ENCODE data around the gene PELI2. TPM values are rescaled to one million over a fixed set of nuclear protein-coding genes. Genes with fewer than 3 reads are reported as not detected.

PELI2 gene, protein sequence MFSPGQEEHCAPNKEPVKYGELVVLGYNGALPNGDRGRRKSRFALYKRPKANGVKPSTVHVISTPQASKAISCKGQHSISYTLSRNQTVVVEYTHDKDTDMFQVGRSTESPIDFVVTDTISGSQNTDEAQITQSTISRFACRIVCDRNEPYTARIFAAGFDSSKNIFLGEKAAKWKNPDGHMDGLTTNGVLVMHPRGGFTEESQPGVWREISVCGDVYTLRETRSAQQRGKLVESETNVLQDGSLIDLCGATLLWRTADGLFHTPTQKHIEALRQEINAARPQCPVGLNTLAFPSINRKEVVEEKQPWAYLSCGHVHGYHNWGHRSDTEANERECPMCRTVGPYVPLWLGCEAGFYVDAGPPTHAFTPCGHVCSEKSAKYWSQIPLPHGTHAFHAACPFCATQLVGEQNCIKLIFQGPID
- total RNA-seq: 10 to 100 TPM; 12.2 to 22.7 TPM
- long read RNA-seq, full-length matches to known transcripts: 1 of 11 reads
- long read RNA-seq, partial matches to known transcripts: 6 of 11 reads
- long read RNA-seq, other reads (novel, unspliced or antisense): 4 of 11 reads

DNA sequence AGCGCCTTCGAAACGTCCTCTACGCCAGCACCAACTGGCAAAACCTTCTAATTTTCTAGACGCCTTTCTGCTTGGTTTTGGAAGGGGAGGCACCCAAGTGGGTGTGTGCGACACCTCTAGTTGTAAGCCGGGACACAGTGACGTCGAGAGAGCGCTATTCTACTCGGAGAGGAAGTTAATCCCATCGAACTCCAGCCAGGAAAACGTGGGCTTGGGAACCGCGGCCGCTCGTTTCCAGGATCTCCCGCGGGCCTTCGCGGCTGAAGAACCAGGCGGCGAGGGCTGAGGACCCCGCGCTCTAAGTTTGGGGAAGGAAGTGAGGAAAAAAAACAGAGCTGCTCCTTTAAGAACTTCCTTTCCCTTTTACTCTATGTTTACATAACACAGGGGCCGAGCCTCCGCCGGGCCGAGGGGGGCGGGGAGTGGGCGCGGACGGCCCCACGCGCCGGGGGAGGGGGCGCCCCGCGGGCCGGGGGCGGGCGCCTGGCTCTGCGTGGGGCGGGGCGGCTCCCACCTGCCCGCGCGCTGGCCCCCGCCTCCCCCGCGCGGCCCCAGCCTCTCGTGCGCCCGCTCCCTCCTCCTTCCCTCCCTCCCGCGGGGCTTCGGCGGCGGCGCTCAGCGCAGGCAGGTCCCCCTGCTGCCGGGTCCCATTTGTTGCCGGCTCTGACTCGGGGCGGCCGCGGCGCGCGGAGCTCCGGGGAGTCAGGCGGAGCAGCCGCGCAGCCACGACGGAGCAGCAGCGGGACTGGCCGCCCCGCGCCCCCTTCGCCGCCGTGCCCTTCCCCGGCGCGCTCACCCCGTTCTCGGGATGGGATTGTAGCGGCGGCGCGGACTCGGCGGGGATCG is at the start of gene PELI2:
TSS of gene PELI2 (plus strand) at position 647 of the 846 bp plus-strand sequence. CDS start 250 bp downstream, outside the sequence.
- peak; percentile 73 for ATAC-seq
- peak; percentile 72 to 78 for DNase-seq
- intact Hi-C loops (cut with DNase I, micrococcal nuclease): no loop called here

DNA sequence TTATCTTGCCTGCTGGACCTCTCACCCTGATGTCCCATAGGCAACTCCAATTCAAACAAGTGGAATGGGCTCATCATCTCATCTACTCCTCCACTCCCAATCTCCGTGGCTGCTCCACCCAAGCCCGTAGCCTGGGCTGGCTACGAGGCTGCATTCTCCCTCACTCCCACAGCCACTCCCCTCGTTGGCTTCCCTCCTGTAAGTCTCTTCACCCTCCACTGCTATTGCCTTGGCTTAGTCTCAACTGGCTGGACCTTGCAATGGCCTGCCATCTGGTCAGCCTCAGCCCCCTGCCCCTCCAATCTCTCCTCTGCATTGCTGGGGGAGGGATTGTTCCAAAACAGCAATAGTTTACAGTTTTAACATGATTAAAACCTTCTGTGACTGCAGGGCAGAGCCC is 44.4 kb upstream of the PELI2 start:
- ATAC-seq (no peak), DNase-seq (no peak)

DNA sequence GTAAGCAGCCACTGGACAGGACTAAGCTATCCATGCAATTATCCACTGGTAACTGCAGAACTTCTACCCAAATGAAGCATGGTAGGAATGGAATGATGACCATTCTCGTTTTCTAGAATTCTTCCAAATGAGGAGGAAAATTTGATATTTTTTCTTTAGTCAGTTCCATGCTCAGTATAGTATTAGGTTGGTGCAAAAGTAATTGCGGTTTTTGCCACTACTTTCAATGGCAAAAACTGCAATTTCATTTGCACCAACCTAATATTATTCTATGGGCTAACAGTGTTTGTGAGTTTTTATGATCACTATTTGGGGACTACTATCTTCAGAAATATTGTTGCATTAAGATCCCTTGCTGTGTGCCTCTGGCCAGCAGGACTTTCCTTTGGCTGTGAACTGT is 42.9 kb upstream of the PELI2 start:
- DNase-seq (no peak), ATAC-seq (no peak)
- intact Hi-C loops (cut with DNase I, micrococcal nuclease): no loop called here

More for the DNA sequence above, 44.4 kb upstream of the PELI2 start:
- intact Hi-C loops (cut with DNase I, micrococcal nuclease): no loop called here

DNA sequence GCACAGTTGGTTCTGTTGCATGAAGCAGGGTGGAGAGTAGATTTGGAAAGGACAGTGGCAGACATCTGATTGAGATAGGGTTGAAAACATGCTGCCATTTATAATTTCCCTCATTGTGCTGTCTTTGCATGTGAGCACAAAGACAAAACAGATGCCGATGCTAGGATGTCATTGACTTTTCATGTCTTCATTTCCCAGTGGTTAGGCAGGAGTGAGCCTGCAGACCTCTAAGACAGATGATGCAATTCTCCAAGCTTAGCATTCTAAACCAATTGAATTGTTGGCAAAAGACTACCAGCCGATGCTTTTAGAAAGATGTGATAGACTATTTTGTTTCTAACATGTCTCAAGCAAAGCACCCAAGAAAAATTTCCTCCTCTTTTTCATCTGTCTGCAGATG is 37.1 kb upstream of the PELI2 start:
- intact Hi-C loops (cut with DNase I, micrococcal nuclease): no loop called here
- ATAC-seq: no peak

DNA sequence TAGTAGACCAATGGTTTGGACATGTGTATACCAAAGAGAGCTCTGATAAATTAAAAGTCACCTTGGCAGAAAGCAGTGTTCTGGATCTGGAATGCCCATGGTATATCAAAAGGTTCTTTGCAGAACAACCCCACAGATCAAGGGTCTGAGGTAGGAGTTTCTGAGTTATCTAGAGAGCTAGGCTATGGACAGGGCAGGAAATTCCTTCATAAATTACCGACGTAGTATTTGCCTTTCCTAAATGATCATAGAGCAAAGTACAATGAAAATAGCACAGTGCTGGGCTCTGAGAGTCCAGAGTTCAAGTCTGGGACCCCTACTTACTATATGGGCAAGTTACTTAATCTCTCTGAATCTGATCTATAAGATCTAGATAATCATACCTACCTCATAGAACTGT is 35.3 kb upstream of the PELI2 start:
- intact Hi-C loops (cut with DNase I, micrococcal nuclease): no loop called here
- no peak for ATAC-seq
- no peak for DNase-seq

More for the DNA sequence above, 37.1 kb upstream of the PELI2 start:
- no peak for DNase-seq

DNA sequence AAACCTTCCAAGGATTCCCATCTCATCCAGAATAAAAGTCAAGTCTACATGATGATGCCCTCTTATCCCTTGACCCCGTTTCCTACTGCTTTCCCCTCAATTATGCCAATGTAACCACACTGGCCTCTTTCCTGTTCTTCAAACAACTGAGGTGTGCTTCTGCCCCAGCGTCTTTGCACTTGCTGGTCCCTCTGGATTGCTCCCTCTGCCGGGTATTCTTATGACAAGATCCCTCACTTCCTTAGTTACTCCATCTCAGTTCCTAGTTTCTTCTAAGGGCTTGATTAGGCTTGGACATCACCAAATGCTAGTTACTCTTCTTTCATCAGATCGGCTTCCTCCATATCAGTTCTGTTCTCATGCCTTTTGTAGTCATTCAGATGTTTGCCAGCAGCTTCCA is 32.7 kb upstream of the PELI2 start:
- ATAC-seq: no peak
- no peak for DNase-seq
- intact Hi-C loops (cut with DNase I, micrococcal nuclease): no loop called here

DNA sequence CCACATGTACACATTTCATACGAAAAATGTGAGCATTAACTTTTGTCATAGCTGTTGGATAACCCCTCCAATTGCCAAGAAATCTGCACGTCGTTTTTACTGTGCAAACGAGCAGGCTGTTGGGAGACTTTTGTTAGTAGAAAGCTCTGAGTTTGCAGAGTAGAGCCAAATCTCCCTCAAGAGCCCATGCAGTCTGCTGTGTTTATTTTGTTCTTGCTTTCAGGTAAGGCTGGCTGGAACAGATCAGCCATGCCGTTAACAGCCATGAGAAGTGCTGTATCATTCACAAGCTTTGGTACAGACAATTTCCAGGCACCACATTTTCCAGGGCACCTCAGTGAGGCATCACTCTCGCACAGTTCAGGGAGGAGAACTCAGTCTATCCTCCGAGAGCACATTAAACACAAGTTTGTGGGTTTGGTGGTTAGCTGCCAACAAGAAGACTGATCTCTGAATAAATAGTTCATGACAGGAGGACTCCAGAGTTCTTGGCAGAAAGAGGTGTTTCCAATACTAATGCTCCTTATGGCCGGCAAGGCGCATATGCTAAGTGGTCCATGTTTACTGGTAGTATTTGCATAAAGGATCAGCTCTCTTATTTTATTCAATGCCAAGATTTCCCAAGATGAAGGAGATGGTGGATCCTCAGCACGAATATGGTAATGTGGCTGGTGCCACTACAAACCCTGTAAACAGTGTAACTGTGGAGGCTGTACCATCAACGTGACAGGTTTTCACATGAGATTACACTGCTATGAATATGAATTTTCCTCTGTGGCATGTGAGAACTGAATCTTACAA is 30.3 kb upstream of the PELI2 start:
- ATAC-seq: no peak
- DNase-seq: no peak
- intact Hi-C loops (cut with DNase I, micrococcal nuclease): no loop called here

DNA sequence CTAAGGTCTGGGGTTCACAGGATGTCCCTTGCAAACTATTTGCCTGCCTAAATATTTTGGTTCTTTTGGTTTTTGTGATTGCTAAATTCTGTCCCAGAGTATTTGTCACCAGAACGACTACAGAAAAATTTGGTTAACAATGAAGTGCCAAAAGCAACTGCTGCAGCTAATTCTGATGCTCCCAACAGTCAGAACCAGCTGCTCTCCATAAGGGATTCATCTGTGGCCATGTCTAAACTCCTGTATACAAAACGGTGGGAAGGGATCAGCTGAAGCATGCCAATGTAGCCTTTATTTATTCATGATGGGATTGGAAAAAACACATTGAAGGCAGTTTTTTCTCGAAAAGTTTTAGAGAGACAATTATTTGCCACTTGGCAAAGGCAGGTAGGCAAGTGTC is 29.3 kb upstream of the PELI2 start:
- ATAC-seq (no peak), DNase-seq (no peak)
- intact Hi-C loops (cut with DNase I, micrococcal nuclease): no loop called here

DNA sequence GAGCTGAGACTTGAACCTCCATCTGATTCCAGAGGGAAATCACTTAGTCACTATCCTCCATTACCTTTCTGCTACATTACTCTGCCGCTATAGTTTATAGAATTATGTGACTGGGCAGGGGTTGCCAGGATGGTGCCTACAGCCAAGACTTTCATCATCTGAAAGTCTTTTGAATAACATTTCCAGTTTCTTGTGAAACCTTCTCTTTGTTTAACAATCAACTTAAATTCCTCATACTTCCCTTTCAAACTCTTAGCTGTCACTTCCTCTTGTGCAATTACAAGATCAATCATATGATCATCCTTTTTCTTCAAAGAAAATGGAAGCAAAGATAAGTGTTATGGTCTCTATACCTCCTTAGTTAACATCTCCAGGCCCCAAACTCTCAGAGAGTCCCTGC is 25.4 kb upstream of the PELI2 start:
- intact Hi-C loops (cut with DNase I, micrococcal nuclease): no loop called here
- DNase-seq: no peak
- ATAC-seq: no peak

DNA sequence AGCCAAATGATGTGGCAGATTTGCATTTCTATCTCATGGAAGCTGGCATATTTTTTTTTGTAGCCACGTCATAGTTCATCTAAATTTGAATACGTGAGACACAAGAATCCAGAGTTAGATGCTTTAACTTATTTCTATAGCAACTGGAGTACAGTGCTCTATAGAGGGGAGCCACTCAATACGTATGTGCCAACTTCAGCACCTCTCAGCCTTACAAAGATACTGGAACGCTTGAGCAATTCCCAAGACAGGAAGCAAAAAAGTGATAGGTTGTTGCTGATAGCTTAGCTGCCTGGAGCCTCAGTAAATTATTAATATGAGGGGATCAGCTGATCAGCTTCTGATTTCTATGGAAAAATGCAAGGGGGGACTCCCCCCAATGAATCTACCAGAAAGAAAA is 24.1 kb upstream of the PELI2 start:
- DNase-seq: no peak
- intact Hi-C loops (cut with DNase I, micrococcal nuclease): no loop called here
- ATAC-seq: no peak

DNA sequence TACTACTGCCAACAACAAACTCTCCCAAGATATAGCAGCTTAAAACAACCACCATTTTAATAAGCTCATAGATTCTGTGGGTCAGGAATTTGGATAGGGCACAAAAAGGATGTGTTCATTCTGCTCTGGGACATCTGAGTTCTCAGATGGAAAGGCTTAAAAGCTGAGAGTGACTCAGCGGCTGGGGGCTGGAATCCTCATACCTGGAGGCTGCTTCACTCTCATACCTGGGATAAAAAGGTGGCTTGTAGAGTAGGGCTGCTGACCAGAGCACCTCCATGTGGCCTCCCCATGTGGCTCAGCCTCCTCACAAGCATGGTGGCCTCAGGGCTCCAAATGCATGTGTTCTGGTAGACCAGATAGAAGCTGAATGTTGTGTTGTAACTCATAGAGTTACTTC is 20.2 kb upstream of the PELI2 start:
- DNase-seq (no peak), ATAC-seq (no peak)
- intact Hi-C loops (cut with DNase I, micrococcal nuclease): no loop called here

DNA sequence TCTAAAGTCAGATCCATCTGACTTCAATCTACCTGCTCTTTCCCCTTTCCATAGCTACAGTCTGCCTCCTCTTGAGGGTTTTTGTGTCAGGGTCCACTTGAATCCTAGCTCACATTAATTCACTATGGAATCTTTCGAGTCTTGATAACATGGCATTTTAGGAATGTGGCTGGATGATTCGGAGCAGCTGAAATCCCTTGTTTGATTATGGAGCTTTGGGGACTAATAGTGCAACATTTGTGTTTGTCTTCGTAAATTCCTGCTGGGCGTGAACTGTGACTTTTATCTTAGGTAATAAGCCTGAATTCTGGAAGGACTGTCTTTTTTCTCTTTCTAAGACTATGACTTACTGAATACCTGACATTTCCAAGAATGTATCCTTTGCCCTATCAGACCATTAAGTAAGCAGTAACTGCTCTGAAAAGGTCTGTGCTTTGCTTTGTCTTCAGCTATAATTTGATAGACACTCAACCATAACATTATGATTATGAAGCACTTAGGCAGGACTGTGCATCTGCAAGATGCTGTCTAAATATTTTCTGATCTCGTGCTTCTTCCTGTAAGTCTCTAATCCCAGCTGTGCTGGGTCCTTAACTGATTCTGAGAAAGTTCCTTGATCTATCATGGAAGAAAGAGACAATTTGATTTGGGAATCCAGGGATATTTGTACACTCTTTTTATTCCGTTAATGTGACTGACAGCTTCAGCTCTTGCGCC is 19.0 kb upstream of the PELI2 start:
- intact Hi-C loops (cut with DNase I, micrococcal nuclease): no loop called here
- no peak for ATAC-seq
- DNase-seq: no peak

DNA sequence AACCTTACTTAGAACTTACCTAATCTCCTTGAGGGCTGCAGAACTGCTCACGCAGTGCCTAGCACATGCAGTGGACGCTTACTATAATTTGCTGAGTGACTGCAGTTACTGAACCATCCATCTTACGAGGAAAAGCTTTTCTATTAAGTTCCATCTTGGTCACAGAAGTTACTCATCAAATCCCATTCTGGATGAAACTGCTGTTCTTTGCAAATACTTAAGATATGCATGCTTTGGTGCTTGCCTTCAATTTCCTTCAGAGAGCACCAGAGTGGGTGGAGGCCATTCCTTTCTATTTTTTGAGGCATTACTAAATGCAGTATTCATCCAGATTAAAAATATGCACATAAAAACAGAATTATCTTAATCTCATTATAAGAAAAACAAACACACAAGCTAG is 17.7 kb upstream of the PELI2 start:
- no peak for ATAC-seq
- no peak for DNase-seq
- intact Hi-C loops (cut with DNase I, micrococcal nuclease): no loop called here

DNA sequence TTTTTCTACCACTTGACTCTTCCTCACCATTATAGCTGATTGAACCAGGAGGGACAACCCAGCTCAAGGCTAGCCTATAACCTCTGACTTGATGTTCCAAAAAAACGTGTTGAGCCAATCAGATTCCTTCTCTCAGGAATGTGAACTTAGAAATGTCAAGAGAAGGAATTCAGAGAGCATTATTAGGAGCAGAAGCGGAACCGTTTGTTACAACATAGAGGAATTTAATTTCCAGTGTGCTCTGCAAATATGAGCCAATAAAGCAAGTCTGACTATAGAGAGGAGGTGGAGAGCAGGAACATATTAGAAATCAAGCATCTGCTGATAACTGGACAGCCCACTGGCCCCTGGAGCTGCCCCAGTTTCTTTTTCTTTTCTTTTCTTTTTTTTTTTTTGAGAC is 15.3 kb upstream of the PELI2 start:
- DNase-seq (no peak), ATAC-seq (no peak)
- intact Hi-C loops (cut with DNase I, micrococcal nuclease): no loop called here

DNA sequence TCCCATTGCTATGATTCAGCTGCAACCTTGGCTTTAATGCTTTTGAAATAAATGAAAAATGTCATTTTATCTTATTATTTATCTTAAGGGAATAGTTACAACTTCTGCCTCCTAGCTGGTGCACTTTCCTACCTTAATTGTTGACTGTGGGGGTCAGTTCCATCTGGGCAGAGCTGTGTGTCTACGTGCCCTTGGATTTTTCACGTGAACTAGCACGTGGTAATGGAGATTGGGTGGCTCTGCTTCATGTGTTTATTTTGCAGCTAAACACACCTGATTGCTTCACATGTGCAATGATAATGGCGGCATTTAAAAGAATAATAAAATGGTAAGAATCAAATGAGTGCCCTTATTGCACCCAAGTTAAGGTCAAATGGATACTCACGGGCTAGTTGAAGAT is 10.6 kb upstream of the PELI2 start:
- ATAC-seq (peak; percentile 34), DNase-seq (no peak)
- intact Hi-C loops (cut with DNase I, micrococcal nuclease): no loop called here

DNA sequence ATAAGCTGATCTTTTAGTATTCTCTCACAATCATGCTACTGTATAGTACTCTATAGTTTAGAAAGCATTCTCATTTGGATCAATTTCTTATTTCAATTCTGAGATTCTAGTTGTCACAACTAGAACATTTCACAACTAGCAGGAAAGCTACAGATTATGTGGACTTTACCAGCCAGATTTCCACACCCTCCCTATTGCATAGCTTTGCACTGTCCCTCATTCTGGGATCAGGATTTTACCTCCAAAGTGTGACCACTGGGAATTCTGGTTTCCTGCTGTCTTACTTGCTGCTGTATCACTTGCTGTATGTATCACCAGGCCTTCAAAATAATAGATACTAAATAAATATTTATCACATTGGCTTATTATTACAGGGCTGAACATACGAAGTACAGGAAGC is 10.2 kb upstream of the PELI2 start:
- intact Hi-C loops (cut with DNase I, micrococcal nuclease): no loop called here
- DNase-seq (no peak), ATAC-seq (no peak)

DNA sequence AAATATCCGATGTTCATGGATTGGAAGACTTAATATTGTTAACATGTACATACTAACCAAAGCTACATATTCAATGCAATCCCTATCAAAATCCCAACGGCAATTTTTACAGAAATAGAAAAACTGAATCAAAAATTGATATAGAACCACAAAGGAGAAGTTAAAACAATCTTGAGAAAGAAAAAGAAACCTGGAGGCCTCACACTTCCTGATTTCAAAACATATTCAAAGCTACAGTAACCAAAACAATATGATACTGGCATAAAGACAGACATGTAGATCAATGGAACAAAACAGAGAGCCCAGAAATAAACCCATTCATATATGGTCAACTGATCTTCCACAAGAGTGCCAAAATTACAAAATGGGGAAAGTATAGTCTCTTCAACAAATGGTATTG is 5.4 kb upstream of the PELI2 start:
- ATAC-seq (no peak), DNase-seq (no peak)
- intact Hi-C loops (cut with DNase I, micrococcal nuclease): no loop called here

DNA sequence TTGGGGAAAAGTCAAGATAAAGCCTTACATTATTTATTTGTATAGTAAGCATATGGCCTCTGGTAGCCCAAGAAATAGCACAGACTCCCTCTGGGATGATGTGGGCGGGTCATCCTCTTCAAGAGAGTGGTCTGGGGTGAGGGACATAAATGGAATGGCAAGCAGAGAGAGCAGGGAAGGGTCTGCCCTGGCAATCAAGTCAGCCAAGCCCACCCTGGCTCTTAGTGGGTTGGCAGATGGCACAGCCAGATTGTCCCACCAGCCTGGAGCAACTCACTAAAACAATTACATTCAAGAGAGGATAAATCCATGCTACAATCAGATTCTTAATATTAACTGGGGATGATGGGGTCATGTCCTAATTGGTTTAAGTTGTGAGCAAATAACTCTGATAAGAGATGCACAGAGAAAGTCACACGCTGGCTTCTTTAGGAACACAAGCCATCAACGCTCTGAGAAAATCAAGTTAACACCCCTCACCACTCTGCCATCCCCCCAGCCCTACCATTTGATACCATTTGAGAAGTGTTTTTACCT is 2.8 kb upstream of the PELI2 start:
- ATAC-seq: no peak
- DNase-seq: no peak
- intact Hi-C loops (cut with DNase I, micrococcal nuclease): no loop called here
